Cardiac muscle cell (in vitro differentiated cells and primary cell): ENCODE measurements around the gene SLC37A1. TPM values are rescaled to one million over a fixed set of nuclear protein-coding genes. Genes with fewer than 3 reads are reported as not detected.

Source experiments
- DNase-seq, 2 donors: peaks; one replicate each; pipeline versions ENCODE4 v3.0.0 to v3.0.0-alpha.2; 2010 to 2017; ENCODE audit warnings: low read depth in 1 of 2, low spot score in 1 of 2
- H3K27ac ChIP-seq: fragments of 200-600 bp; sonication (generic); 2 replicates; pipeline ENCODE4 v1.5.1; 2016
- H3K27me3 ChIP-seq: fragments of 200-600 bp; sonication (generic); 2 replicates; pipeline ENCODE4 v1.6.0; 2016; ENCODE audit warnings: control low read depth
- H3K36me3 ChIP-seq: fragments of 200-600 bp; sonication (generic); 2 replicates; pipeline ENCODE4 v1.5.1; 2016; ENCODE audit warnings: control low read depth
- H3K4me1 ChIP-seq: fragments of 200-600 bp; sonication (generic); 2 replicates; pipeline ENCODE4 v1.8.1; 2017; ENCODE audit warnings: low read depth, mild to moderate bottlenecking, mixed run types
- H3K4me3 ChIP-seq: fragments of 200-600 bp; sonication (generic); 2 replicates; pipeline ENCODE4 v1.5.1; 2016; ENCODE audit warnings: mild to moderate bottlenecking
- H3K9me3 ChIP-seq: fragments of 200-600 bp; sonication (generic); 2 replicates; pipeline ENCODE4 v1.5.1; 2017; ENCODE audit warnings: low read depth, mild to moderate bottlenecking, control low read depth
- CTCF ChIP-seq: IDR thresholded peaks from 2 replicates; pipeline ENCODE4 v1.5.1; 2012; ENCODE audit warnings: low read depth, mild to moderate bottlenecking, low read length
- polyA plus RNA-seq: library from polyadenylated mRNA; unstranded; fragments of >200 nt; fragmentation: Nextera tagmentation; extraction: Ambion mirVana; gene quantifications from 2 replicates; pipeline ENCODE4 v1.2.1, GENCODE V29; 2016
- total RNA-seq: library from RNA; depleted of rRNA; stranded (reverse); fragments of >200 nt; gene quantifications from 2 replicates; pipeline ENCODE4 v1.2.3, GENCODE V29; 2016

The SLC37A1 gene
- total and polyA plus RNA-seq, 2 experiments from 2014 or later = 3.5 to 8.4 TPM

- Histone ChIP-seq H3K27ac (no peak overlapping the region), H3K4me1 (no peaks in the 10 kb centered on the region), H3K9me3 (no peaks in the 10 kb centered on the region), H3K36me3 (no peaks in the 10 kb centered on the region), H3K4me3 (no peak overlapping the region), H3K27me3 (no peaks in the 10 kb centered on the region)
- DNase-seq = no peak
- TF ChIP-seq CTCF = no peak
Measured at GRCh38 chr21:42546433-42546832, 32.8 kb downstream of the SLC37A1 start.

- H3K4me3 ChIP-seq = no peak overlapping the region
- no peak for DNase-seq
- H3K36me3 ChIP-seq = no peaks in the 10 kb centered on the region
- no peak for TF ChIP-seq CTCF
- no peaks in the 10 kb centered on the region for H3K4me1 ChIP-seq
- no peak overlapping the region for H3K27ac ChIP-seq
- no peaks in the 10 kb centered on the region for H3K9me3 ChIP-seq
- H3K27me3 ChIP-seq = no peaks in the 10 kb centered on the region
Measured at GRCh38 chr21:42547001-42547905, 33.6 kb downstream of the SLC37A1 start.

- no peak for TF ChIP-seq CTCF
- Histone ChIP-seq H3K4me3 (no peak overlapping the region), H3K4me1 (no peaks in the 10 kb centered on the region), H3K27ac (no peak overlapping the region), H3K27me3 (no peaks in the 10 kb centered on the region), H3K9me3 (no peaks in the 10 kb centered on the region), H3K36me3 (no peaks in the 10 kb centered on the region)
- no peak for DNase-seq
Measured at GRCh38 chr21:42547906-42548365, 34.3 kb downstream of the SLC37A1 start.

- H3K27ac ChIP-seq = no peak overlapping the region
- H3K9me3 ChIP-seq = no peaks in the 10 kb centered on the region
- TF ChIP-seq CTCF = no peak
- DNase-seq = no peak
- no peak overlapping the region for H3K4me3 ChIP-seq
- H3K27me3 ChIP-seq = no peaks in the 10 kb centered on the region
- no peaks in the 10 kb centered on the region for H3K36me3 ChIP-seq
- H3K4me1 ChIP-seq = no peaks in the 10 kb centered on the region
Measured at GRCh38 chr21:42548687-42549406, 35.2 kb downstream of the SLC37A1 start.

GRCh38 chr21:42550817-42551216 lies 37.2 kb downstream of the SLC37A1 start:
- no peak overlapping the region for H3K27ac ChIP-seq
- no peaks in the 10 kb centered on the region for H3K9me3 ChIP-seq
- H3K36me3 ChIP-seq = no peaks in the 10 kb centered on the region
- no peaks in the 10 kb centered on the region for H3K4me1 ChIP-seq
- no peak overlapping the region for H3K4me3 ChIP-seq
- DNase-seq = no peak
- no peak for TF ChIP-seq CTCF
- no peaks in the 10 kb centered on the region for H3K27me3 ChIP-seq
